Skeletal muscle tissue (tissue), 4 donors: ENCODE measurements around the gene IL1F10. TPM values are rescaled to one million over a fixed set of nuclear protein-coding genes. Genes with fewer than 3 reads are reported as not detected.

Source experiments
- H3K27ac ChIP-seq: one replicate; pipeline ENCODE4 v1.7.0; 2013; ENCODE audit warnings: mild to moderate bottlenecking, low read depth, low read length, inconsistent platforms
- H3K27me3 ChIP-seq, 3 donors: one replicate each; pipeline ENCODE4 v1.7.0; 2013; ENCODE audit warnings: low read length in 3 of 3; ENCODE audit not compliant: control insufficient read depth in 3 of 3, insufficient read depth in 3 of 3
- H3K36me3 ChIP-seq, 3 donors: one replicate each; pipeline ENCODE4 v1.7.0; 2013; ENCODE audit warnings: low read length in 3 of 3; ENCODE audit not compliant: control insufficient read depth in 3 of 3, insufficient read depth in 3 of 3
- H3K4me1 ChIP-seq, 3 donors: one replicate each; pipeline ENCODE4 v1.7.0; 2013; ENCODE audit warnings: low read length in 3 of 3, mild to moderate bottlenecking in 3 of 3; ENCODE audit not compliant: control insufficient read depth in 3 of 3, insufficient read depth in 3 of 3
- H3K4me3 ChIP-seq, 3 donors: one replicate each; pipeline ENCODE4 v1.7.0; 2013; ENCODE audit warnings: low read length in 3 of 3
- H3K9ac ChIP-seq, 3 donors: one replicate each; pipeline ENCODE4 v1.7.0; 2013; ENCODE audit warnings: low read length in 3 of 3, mild to moderate bottlenecking in 3 of 3, moderate library complexity in 2 of 3, low read depth in 1 of 3
- H3K9me3 ChIP-seq, 3 donors: one replicate each; pipeline ENCODE4 v1.7.0; 2013; ENCODE audit warnings: low read length in 3 of 3; ENCODE audit not compliant: control insufficient read depth in 3 of 3
- total RNA-seq: library from RNA; depleted of rRNA; stranded (reverse); fragments of >200 nt; gene quantifications from one replicate; pipeline ENCODE4 v1.2.3, GENCODE V29; 2014
- donor health status: Osteomylitis.

IL1F10 gene
- total RNA-seq, 1 donor from 2014 or later, result not detected

DNA sequence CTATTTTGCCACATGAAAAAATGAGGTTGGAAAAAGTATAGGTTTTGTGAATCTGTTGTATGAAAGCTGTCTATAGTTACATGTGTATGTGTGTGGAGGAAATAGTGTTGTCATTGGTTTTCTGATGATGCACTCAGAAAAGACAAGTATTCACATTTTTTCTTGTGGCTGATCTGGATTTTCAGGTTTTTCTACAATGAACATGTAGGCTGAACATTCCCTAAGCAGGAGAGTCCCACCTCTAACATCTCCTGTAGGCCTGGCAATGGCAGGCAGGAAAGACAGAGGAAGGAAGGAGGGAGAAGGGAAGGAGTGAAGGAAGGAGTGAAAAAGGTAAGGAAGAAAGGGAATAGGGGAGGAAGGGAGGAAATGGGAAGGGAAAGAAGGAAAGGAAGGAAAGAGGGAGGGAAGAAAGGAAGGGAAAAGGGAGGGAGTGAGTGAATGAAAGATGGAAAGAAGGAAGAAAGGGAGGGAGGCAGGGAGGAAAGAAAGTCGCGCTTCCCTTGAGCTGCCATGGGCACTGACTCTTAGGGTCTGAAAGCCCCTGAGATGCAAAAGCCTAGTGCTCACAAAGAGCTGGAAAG, 9.3 kb upstream of the IL1F10 start:
- Histone ChIP-seq H3K27me3 (peaks cover 0 to 5% (median 3%) of the 10 kb centered on the region in 3 donors), H3K27ac (no peak overlapping the region), H3K9ac (no peak overlapping the region), H3K4me1 (no peaks in the 10 kb centered on the region), H3K4me3 (no peak overlapping the region), H3K9me3 (peaks cover 0 to 2% (median 0%) of the 10 kb centered on the region in 3 donors), H3K36me3 (no peaks in the 10 kb centered on the region)

DNA sequence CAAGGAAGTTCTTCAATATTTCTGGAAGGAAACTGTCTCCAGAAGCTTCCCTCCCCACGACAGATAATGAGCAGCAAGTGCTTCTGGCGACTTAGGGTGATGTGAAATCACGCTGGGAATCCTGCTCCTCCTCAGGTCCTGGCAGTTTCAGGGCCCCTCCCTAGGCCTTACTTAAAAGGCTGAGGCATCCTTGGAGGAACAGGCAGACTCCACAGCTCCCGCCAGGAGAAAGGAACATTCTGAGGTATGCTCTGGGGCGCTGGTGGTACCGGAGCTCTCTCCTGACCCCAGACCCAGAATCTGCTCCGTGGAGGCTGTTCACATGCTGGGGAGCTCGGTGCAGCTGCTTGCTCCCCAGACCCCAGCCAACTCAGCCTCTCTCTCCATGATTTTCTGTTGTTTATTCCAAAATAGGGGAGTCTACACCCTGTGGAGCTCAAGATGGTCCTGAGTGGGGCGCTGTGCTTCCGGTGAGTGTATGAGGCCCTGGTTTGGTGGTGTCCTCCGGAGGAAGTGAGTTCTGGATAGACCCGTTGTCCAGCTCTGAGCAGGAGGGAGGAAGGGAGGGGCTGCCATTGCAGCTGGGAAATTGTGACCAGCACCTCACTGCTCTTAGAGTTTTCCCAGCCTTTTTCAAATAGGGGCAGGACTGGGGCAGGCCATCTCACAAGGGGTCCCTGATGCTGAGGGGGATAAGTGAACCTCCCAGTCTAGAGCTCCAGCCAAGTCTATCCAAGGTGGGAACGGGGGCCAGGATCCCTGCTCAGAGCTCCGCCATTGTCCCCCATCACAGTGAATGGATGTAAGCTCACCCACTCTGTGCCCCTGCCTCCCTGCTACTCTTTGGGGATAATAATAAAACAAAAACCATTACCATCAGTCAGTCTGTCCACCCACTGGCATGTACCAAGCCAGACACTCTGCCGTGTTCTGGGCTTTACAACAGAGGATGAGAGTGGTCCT, 8.5 kb upstream of the IL1F10 start, which contains the start of gene IL36RN:
Gene IL36RN, plus strand, starts transcription at position 201 of the 963 bp plus-strand sequence. Its CDS starts 241 bp downstream, at position 442.
- Histone ChIP-seq H3K4me1 (no peaks in the 10 kb centered on the region), H3K4me3 (no peak within 1 kb of the TSS), H3K36me3 (no peaks in the 10 kb centered on the region), H3K27ac (no peak within 1 kb of the TSS), H3K9ac (no peak within 1 kb of the TSS), H3K27me3 (peaks cover 0 to 5% (median 3%) of the 10 kb centered on the region in 3 donors), H3K9me3 (no peaks in the 10 kb centered on the region)

DNA sequence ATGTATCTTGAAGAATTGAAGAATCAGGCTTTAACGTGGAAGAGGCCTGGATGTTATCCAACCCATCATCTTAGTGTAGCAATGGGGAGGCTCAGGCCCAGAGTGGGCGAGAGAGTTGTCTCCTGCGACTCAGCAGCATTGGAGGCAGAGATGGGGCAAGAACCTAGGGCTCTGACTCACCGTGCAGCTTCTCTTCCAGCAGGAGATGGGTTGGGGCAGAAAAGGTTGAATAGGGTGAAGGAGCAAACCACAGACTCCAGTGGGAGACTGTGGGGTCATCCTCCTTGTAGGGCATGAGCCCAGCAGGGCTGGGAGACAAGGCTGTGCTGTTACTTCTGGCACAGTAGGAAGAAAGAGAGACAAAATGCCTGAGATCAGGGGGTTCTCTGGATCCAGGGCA, 7.4 kb upstream of the IL1F10 start:
- Histone ChIP-seq H3K9me3 (no peaks in the 10 kb centered on the region), H3K27ac (no peak overlapping the region), H3K9ac (no peak overlapping the region), H3K36me3 (no peaks in the 10 kb centered on the region), H3K4me1 (no peaks in the 10 kb centered on the region), H3K4me3 (no peak overlapping the region), H3K27me3 (peaks cover 0 to 5% (median 3%) of the 10 kb centered on the region in 3 donors)

DNA sequence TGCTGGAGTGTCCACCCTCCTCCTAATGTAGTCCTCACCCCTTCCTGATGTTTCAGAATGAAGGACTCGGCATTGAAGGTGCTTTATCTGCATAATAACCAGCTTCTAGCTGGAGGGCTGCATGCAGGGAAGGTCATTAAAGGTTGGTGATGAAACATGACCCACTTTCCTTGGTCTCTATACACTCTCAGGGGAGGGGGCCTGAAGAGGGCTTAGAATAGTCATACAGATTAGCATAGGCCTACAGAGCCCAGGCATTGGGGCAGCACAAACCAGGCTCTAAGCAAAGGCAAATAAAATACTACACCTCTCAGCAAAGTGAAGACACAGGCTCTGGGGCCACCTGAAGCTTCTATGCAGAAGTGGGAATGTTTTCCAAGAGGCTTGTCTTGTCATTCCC, 7.0 kb upstream of the IL1F10 start:
- Histone ChIP-seq H3K27me3 (peaks cover 0 to 5% (median 4%) of the 10 kb centered on the region in 3 donors), H3K9ac (no peak overlapping the region), H3K4me1 (no peaks in the 10 kb centered on the region), H3K4me3 (no peak overlapping the region), H3K9me3 (no peaks in the 10 kb centered on the region), H3K36me3 (no peaks in the 10 kb centered on the region), H3K27ac (no peak overlapping the region)

DNA sequence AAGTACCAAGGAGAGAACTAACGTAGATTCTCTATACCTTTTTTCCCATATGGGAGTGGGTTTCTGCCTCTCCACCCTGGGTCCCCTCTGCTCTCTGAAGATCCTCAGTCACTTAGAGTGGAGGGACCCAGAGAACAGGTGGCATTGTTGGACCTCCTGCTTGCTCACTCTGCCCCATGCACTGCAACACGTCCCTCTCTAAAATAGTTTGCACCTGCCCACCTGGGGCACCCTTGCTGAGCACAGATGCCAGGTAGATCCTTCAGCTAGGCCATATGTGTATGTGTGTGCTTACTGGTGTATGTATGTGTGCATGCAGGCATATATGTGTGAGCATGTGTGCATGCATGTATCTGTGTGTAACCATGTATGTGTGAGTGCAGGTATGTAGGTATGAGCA, 6.5 kb upstream of the IL1F10 start:
- peaks cover 0 to 6% (median 5%) of the 10 kb centered on the region in 3 donors for H3K27me3 ChIP-seq
- no peak overlapping the region for H3K4me3 ChIP-seq
- no peaks in the 10 kb centered on the region for H3K4me1 ChIP-seq
- no peaks in the 10 kb centered on the region for H3K9me3 ChIP-seq
- no peak overlapping the region for H3K27ac ChIP-seq
- H3K36me3 ChIP-seq, result no peaks in the 10 kb centered on the region
- no peak overlapping the region for H3K9ac ChIP-seq

DNA sequence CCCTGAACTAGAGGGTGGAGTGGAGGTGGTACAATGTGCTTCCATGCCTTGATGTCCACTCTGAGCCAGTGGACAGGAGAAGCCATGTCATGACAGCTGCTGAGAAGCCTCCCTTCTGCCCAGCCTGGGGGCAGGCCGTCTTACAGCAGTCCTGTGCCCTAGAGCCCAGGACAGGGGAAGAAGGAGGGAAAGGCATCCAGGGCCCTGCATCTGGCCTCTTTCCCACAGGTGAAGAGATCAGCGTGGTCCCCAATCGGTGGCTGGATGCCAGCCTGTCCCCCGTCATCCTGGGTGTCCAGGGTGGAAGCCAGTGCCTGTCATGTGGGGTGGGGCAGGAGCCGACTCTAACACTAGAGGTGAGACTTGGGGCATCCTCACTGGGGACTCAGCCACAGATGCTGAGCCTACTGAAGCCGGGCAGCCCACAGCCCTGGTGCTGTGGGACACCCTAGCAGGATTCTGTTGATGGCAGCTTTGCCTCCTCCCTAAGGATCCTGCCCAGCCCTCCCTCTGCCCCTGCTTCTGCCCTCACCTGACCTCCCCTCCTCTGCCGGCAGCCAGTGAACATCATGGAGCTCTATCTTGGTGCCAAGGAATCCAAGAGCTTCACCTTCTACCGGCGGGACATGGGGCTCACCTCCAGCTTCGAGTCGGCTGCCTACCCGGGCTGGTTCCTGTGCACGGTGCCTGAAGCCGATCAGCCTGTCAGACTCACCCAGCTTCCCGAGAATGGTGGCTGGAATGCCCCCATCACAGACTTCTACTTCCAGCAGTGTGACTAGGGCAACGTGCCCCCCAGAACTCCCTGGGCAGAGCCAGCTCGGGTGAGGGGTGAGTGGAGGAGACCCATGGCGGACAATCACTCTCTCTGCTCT, 5.6 kb upstream of the IL1F10 start:
- Histone ChIP-seq H3K4me1 (no peaks in the 10 kb centered on the region), H3K9ac (no peak overlapping the region), H3K4me3 (no peak overlapping the region), H3K27me3 (peaks cover 0 to 6% (median 5%) of the 10 kb centered on the region in 3 donors), H3K9me3 (no peaks in the 10 kb centered on the region), H3K36me3 (no peaks in the 10 kb centered on the region), H3K27ac (no peak overlapping the region)

DNA sequence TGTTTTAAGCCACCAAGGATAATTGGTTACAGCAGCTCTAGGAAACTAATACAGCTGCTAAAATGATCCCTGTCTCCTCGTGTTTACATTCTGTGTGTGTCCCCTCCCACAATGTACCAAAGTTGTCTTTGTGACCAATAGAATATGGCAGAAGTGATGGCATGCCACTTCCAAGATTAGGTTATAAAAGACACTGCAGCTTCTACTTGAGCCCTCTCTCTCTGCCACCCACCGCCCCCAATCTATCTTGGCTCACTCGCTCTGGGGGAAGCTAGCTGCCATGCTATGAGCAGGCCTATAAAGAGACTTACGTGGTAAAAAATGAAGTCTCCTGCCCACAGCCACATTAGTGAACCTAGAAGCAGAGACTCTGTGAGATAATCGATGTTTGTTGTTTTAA, 3.5 kb upstream of the IL1F10 start:
- Histone ChIP-seq H3K4me1 (no peaks in the 10 kb centered on the region), H3K27me3 (peaks cover 0 to 6% (median 5%) of the 10 kb centered on the region in 3 donors), H3K9me3 (no peaks in the 10 kb centered on the region), H3K4me3 (no peak overlapping the region), H3K36me3 (no peaks in the 10 kb centered on the region), H3K9ac (no peak overlapping the region), H3K27ac (no peak overlapping the region)

DNA sequence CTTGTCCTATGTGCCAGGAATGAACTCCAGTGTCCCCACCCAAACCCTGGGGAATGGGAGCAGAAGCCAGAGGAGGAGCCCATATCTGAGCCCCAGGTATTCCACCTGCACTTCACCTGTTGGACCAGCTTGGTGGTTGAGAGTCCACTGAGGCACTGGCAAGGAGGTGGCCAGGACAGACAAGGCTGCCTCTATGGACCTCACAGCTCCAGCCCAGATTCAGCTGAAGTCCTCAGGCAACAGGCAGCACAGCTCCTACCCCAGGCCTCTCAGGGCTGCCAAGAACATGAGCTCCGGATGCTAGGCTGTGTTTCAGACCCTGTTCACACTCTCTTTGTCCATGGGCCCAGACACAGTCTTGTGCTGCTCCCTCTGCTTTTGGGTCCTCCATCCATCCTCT, 2.9 kb upstream of the IL1F10 start:
- H3K9me3 ChIP-seq, result no peaks in the 10 kb centered on the region
- peaks cover 0 to 6% (median 5%) of the 10 kb centered on the region in 3 donors for H3K27me3 ChIP-seq
- H3K36me3 ChIP-seq, result no peaks in the 10 kb centered on the region
- H3K4me1 ChIP-seq, result no peaks in the 10 kb centered on the region
- H3K27ac ChIP-seq, result no peak overlapping the region
- H3K9ac ChIP-seq, result no peak overlapping the region
- no peak overlapping the region for H3K4me3 ChIP-seq

DNA sequence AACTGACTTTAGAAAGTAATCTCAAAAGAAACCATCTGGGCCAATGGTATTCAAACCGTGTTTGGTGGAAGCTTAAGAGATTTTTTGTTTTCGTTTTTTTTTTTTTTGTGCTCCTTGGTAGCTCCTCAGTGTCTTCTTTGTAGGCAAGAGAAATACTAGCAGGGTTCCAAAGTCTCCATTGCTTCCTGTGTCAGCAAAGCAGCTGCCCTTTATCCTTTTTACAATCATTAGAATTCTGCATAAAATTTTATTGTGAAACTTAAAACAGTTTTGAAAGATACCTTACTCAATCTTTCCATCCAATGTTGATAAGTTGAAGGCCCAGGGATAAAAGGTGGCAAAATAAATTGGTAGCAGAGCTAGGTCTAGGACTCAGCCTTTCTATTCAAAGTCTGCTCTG, 479 bp downstream of the IL1F10 start:
- H3K36me3 ChIP-seq, result no peaks in the 10 kb centered on the region
- H3K4me1 ChIP-seq, result no peaks in the 10 kb centered on the region
- H3K27ac ChIP-seq, result no peak overlapping the region
- H3K9ac ChIP-seq, result no peak overlapping the region
- no peaks in the 10 kb centered on the region for H3K9me3 ChIP-seq
- H3K27me3 ChIP-seq, result peaks cover 2 to 4% (median 3%) of the 10 kb centered on the region in 3 donors
- no peak overlapping the region for H3K4me3 ChIP-seq
